Measurements from ENCODE around the gene ECHDC3.
A peak's percentile ranks its signal among the peaks of the same experiment; 100 is the strongest.

Gene ECHDC3

DNA sequence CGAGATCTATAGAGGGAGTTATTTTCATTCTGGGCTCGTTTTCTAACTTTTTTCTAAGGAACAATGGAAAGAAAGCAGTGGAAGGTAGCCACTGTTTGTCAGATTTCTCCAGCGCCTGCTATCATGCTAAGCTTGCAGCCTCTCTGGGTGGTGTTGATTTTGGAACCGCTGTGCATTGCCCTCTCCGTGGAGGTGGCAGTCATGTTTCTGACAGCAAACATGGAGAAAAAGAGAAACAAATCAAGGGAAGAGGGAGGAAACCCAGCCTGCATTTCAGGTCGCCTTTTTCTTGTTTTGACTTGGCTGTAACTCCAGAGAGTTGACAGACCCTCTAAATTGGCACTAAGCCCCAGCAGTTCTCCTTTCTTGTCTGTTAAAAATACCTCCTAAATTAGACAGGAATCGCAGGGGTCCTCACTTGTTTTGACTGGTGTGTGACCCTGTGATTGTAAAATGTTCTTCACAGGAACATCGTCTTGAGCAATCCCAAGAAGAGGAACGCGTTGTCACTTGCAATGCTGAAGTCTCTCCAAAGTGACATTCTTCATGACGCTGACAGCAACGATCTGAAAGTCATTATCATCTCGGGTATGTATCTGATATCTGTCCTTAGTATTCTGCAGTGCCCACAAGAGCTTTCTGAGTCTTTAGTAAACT lies 4.8 kb downstream of the ECHDC3 start:
- no peak for DNase-seq (ENCODE audit: low read depth in 1 of 2, low spot score in 1 of 2)

- DNase-seq (ENCODE audit: low read depth in 1 of 2, low spot score in 1 of 2): no peak
These were observed 6.7 kb downstream of the ECHDC3 start for GRCh38 chr10:11748866-11749265.

GRCh38 chr10:11750420-11750819 lies 8.2 kb downstream of the ECHDC3 start:
- no peak for DNase-seq (ENCODE audit: low read depth in 1 of 2, low spot score in 1 of 2)

GRCh38 chr10:11754173-11754572 lies 12.0 kb downstream of the ECHDC3 start:
- DNase-seq (ENCODE audit: low read depth in 1 of 2, low spot score in 1 of 2): no peak

- no peak for DNase-seq (ENCODE audit: low read depth in 1 of 2, low spot score in 1 of 2)
These were observed 12.4 kb downstream of the ECHDC3 start for GRCh38 chr10:11754620-11755019.

GRCh38 chr10:11755512-11756263 lies 13.5 kb downstream of the ECHDC3 start:
- DNase-seq (ENCODE audit: low read depth in 1 of 2, low spot score in 1 of 2): no peak

DNA sequence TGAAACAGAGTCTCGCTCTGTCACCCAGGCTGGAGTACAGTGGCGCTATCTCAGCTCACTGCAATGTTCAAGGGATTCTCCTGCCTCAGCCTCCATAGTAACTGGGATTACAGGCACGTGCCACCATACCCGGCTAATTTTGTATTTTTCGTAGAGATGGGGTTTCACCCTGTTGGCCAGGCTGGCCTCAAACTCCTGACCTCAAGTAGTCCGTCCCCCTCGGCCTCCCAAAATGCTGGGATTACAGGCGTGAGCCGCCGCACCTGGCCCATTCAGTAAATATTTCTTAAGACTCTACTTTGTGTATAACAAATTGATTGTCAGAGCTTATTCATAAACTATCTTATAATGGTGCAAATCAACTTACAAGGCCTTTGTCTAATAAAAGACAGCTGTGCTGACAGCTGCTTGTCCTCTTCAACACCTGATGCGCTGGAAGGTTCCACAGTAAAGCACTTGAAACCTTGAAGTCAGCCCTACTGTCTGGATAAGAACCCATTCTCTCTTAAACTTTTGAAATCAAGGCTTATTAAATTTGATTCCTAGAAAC lies 14.7 kb downstream of the ECHDC3 start:
- DNase-seq (ENCODE audit: low read depth in 1 of 2, low spot score in 1 of 2): no peak

DNA sequence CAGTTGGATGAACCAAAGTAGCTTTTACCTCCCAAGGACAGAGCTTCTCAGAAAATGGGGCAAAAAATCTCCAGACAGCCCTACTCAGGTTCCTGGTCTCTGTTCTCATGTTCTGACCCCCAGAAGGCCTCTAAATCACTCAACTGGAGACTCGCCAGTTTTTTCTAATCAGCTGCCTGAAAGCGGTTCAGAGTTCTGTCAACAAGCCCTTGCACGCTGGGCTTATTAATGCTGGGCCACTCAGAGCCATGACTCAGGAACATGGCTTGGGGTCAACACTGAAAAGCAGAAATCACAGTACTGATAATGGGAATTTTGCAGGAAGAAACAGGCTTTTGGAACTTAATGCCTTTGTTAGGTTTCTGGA lies 15.3 kb downstream of the ECHDC3 start:
- no peak for DNase-seq (ENCODE audit: low read depth in 1 of 2, low spot score in 1 of 2)

DNA sequence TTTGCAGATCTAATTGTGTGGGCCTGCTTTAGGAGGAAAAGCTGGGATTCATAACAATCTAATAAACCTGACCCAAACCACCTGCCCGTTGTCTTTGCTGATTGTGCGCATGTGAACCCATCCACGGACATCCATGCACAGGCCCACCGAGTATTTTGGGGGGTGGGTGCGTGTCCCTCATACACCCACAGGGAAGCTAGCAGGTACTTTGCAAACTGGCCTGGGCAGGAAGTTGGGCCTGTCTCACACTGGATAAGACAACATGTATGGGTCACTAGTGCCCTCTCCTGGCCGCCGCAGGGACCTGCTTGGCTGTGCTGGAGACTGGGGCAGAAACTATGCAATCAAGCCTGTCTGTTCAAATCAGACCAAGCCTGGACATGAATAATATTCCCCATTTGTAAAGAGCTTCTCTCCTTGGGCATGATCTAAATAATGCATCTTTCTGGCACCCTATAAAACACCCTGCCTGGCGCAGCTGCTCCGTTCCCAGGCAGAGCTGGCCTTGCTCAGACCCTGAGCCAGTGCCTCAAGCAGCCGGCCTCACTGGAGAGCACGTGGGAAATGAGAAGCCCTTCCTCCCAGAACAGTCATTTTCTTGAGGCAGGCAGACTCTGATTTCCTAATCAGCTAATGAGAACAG lies 15.8 kb downstream of the ECHDC3 start:
- DNase-seq (ENCODE audit: low read depth in 1 of 2, low spot score in 1 of 2): peak; percentile 68 to 82

- no peak for DNase-seq (ENCODE audit: low read depth in 1 of 2, low spot score in 1 of 2)
These were observed 16.5 kb downstream of the ECHDC3 start for GRCh38 chr10:11758527-11759236.

DNA sequence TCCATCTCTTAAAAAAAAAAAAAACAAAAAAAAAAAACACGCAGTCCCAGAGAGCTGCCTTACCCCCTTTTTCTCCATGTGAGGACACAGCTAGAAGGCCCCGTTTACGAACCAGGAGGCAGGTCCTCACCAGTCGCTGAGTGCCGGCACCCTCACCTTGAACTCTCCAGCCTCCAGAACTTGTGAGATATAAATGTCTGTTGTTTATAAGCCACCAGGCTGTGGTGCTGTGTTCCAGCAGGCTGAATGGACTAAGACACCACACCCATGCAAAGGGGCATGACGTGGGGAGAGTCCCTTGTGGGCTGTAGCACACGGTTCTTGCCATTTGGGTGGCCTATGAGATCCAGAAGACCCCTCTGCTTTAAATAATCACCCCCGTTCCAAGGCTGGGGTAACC lies 17.2 kb downstream of the ECHDC3 start:
- DNase-seq (ENCODE audit: low read depth in 1 of 2, low spot score in 1 of 2): no peak

GRCh38 chr10:11760151-11760550 lies 18.0 kb downstream of the ECHDC3 start:
- no peak for DNase-seq (ENCODE audit: low read depth in 1 of 2, low spot score in 1 of 2)

DNA sequence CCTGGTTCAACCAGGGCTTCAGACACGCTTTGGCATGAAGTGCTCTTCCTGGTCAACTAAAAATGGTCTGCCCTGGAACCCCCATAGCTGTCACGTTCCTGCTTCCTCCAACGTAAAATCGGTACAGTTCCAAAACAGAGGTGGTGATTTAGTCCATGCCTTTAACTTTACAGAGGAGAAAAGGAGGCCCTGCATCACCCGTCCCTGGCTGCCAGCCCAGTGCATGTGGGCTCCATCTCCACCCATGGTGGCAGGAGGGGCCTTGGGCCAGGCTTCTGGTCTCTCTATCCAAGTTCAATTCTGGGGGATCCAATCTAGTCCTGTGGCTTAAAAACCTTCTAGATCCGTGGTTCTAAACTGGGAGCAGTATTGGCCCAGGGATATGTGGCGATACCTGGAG lies 18.7 kb downstream of the ECHDC3 start:
- DNase-seq (ENCODE audit: low read depth in 1 of 2, low spot score in 1 of 2): no peak

DNA sequence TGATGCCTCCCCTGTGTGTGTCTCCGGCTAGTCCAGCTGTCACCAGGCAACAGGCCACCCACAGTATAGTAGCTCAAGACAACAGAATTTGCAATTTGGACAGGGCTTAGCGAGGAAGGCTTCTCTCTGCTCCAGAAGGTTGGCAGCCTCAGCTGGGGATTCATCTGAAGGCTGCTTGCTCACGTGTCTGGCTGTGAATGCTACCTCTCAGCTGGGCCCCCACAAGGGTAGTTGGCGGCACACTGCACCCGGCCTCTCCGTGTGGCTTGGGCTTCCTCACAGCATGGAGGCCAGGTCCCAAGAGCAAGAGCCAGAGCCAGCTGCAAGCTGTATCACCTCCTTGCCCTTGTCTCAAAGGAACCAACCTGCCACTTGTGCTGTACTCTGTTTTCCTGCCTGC lies 19.2 kb downstream of the ECHDC3 start:
- no peak for DNase-seq (ENCODE audit: low read depth in 1 of 2, low spot score in 1 of 2)

GRCh38 chr10:11762706-11763500 lies 20.7 kb downstream of the ECHDC3 start:
- no peak for DNase-seq (ENCODE audit: low read depth in 1 of 2, low spot score in 1 of 2)

GRCh38 chr10:11763501-11763861 lies 21.3 kb downstream of the ECHDC3 start:
- DNase-seq (ENCODE audit: low read depth in 1 of 2, low spot score in 1 of 2): no peak

- DNase-seq (ENCODE audit: low read depth in 1 of 2, low spot score in 1 of 2): no peak
These were observed 23.0 kb downstream of the ECHDC3 start for GRCh38 chr10:11765141-11765540.

DNA sequence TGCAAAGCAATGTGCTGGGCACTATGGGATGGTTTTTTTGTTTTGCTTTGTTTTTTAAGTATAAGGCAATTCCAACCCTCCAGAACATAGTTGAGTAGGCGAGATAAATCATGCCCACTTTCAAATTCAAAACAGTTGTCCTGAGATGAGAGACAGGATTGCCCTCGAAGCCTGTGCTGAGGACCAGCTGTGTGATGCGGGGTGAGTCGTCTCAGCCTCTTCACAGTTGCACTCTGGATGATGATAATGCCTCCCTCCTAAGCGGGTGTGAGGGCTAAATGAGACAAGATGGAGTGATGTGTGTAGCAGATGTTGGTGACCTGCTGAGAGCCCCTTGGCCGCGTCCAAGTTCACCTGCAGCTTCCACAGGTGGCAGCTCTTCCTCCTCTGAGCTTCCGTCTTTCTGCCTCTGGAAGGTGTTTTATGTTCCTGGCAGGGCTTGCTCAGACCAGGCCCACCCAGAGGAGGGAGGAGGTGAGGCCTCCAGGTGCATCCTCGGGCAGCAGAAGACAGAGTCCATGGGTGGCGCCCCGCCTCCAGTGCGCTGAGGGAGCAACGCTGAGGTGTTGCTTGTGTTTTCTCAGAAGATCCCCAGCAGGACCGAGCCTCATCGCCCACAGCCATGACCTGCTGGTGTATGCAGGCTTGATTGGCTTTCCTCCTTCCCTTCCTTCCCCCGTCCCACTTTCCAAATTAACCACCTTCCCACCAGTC lies 30.6 kb downstream of the ECHDC3 start:
- DNase-seq (ENCODE audit: low read depth in 1 of 2, low spot score in 1 of 2): no peak

- DNase-seq (ENCODE audit: low read depth in 1 of 2, low spot score in 1 of 2): no peak
These were observed 31.7 kb downstream of the ECHDC3 start for GRCh38 chr10:11773761-11774441.

GRCh38 chr10:11775412-11775811 lies 33.2 kb downstream of the ECHDC3 start:
- no peak for DNase-seq (ENCODE audit: low read depth in 1 of 2, low spot score in 1 of 2)
